HL-60/S4 treated with phorbol 12-myristate 13-acetate at 8.2 ng/mL for 4 days and 3 days (cell line): Measurements from ENCODE around the gene RAB27A.

Source experiments
- in situ Hi-C: fragments of 300-500 bp; cut with MboI; formaldehyde crosslinking; loops from 2 replicates; pipeline ENCODE4 v1.15.0; 2022; ENCODE audit warnings: low sequenced_read_pairs

RAB27A gene

DNA sequence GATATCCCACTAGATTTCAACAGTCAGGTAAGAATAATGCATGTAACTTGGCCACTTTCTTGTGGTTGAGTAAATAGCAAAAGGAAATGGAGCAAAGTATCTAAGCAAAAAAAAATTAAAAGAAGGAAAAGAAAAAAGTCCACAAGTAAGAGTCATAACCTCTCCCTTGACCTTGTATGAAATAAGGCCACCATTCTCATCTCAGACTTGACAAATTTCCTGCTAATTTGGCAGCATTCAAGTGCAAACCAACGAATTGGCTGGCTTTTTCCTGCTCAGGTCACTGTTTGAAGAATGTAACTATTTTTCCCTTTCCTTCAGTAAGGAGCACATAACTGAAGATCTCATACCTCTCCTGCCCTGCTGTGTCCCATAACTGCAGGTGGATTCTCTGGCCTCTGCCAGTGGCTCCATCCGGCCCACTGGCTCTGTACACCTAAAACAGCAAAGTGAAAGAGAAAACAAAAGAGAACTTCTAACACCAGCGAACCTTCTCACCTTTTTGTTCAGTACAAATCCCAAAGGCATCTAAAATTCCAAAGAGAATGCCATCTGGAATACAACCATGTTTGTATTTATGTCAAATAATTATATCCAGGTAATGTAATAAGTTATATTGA, 59.5 kb downstream of the RAB27A start:
- in situ Hi-C loops, result no loop called here

DNA sequence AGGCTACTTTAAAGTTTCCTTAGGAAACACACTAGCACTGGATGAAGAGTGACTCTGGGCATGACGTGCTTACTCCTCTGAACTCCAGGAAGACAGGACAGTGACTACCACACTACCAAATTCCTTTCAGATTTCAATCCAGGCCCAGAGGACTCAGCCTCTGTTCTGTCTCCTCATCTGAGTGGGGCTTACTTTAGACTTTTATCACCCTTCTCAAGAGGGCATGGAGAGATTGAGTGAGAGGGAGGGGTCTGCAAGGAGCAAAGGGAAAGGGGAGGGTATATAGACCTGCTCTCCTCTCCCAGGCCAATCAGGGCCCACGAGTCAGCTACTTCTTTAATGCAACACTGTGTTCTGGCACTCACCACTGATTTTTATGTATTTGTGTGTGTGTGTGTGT, 63.5 kb downstream of the RAB27A start:
- in situ Hi-C loops, result no loop called here

DNA sequence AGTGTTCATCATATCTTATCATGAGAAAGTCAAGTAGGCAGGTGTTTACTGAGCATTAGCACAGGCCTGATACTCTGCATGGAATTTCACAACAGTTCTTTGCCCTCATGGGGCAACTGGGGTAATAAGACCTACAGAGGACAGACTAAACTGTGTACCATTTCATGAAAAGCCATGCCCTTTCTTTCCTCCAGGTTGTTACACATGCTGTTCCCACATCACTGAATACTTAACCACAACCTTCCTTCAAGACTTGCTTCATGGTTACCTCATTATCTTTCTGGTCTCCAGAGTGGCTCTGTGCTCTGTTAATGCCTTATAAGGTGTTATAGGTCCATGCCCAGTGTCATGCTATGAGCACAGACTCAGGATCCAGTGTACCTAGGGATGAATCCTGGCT, 64.7 kb downstream of the RAB27A start:
- in situ Hi-C loops, result loop anchor here (5.0 kb wide), 1 partner anchor 57 kb away; no protein-coding TSS in a partner anchor

DNA sequence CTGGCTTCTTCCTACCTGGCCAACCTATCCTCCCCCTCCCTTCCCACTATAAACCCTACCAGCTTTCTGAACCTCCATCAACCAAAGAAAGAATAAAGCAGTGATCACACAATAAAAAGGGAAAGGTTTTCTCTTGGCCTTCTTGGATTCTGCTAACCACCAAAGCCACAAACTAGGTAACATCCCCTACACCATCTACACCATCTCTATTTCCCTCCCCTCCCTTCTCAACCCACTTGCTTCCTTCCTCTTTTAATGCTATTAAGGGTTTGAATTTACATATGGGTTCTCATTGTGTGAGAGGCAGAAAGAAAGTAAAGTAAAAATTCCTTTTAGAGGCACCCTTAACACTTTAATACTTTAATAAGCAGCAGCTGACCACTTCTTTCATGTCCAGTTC, 67.0 kb downstream of the RAB27A start:
- in situ Hi-C loops, result loop anchor here (5.0 kb wide), 1 partner anchor 60 kb away; no protein-coding TSS in a partner anchor

DNA sequence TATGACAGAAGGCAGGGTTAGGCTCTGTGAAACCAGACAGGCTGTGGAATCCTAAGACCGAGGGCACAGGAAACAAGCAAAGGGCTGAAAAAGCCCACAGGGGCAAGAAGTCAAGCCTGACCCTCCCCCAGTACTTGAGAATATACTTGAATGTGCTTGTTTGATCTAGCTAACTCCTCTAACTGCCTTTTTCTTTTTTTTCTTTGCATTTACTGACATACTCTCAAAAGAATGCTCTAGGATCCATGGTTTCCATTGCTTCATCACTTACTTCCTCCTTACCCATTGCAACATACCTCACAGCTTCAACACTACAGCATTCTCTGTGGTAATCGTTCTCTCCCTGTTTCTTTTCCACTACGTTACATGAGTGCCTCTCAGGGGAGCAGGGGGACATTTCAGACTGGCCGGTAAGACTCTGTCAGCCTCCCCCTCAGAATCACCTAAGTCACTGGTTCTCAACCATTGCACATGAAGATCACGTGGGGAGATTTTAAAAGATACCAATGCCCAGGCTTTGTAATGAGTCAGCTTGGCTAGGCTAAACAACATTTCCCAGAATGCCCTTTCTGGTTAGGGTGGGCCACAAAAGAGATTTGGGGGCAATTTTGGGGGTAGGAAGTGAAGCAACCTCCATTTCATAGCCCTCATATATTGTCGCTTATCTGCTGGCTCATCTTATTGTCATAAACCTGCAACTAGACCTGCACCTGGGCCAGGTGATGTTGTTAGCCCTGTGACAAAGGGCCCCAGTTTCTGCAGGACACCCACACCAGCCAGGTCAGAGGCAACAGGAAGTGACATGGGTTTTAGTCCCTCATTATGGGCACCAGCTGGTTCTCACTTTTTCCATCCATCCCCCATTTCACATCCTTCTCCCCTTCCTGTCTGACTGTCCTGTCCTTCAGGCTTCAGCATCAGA, 68.3 kb downstream of the RAB27A start:
- in situ Hi-C loops, result loop anchor here (5.0 kb wide), 1 partner anchor 61 kb away; no protein-coding TSS in a partner anchor

DNA sequence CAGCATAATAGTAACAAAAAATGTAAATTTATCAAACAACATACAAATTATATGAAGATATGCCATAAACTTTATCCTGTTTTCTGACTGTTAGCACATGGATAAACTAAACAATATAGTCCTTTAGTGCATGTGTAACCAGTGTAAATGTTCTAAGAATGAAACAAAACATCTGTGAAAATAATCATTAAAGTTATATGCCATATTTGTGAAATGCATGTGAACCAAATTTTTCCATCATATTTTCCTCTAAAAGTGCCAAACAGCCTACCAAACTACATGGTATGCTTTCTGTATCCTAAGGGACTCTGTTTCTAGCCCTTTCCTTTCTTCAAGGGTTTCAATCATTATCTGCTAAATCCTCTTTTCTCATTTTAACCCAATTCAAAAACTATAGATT, 69.0 kb downstream of the RAB27A start:
- in situ Hi-C loops, result loop anchor here (5.0 kb wide), 1 partner anchor 62 kb away; no protein-coding TSS in a partner anchor

DNA sequence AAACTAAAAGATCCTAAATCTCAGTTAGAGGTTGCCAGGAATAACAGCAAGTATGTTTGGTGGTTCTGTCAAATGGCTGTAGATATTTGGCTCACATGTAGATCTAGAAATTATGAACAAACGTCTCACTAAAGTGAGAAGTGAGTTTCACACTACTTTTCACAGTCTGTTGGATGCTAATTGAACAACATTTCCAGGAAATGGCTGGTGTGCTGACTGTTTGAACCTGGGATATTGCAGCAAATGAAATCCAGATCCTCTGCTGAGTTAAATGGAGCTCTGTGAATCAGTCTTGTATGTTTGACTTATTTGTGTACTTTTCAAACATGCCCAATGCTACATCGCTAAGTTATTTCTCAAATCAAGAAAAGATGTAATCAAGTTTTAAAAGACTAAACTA, 71.6 kb downstream of the RAB27A start:
- in situ Hi-C loops, result no loop called here

DNA sequence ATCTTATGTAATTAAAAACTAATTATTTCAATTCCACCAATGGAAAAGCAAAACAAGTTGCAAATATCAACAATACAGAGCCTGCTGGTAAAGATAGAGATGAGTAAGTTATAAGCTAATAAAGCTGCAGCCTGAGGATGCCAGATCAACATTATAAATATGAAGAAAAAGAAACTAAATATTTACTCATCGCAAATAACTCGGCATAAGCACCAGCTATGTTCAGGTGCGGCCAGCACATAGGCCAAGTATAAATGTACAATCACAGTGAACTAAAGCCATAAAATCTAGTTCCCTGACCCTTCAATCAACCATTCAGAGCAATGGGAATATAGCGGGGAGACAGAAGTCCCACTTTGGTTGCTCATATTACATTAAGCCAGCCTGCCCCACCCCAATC, 85.1 kb downstream of the RAB27A start:
- in situ Hi-C loops, result no loop called here

DNA sequence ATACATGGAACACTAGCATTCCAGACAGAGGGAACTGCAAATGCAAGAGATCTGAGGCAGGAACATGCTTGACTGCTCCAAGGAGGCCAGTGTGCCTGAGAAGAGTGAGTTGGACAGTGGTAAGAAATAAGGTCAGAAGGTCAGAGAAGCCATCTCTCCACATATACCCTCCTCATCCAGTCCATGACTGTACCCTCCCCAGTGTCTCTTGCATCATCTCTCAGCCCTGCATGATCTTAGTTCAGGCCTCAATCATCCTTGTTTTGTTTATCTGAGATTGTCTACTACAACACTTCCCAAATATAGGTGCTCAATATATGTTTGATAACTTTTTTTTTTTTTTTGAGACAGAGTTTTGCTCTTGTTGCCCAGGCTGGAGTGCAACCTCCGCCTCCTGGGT, 87.4 kb downstream of the RAB27A start:
- in situ Hi-C loops, result no loop called here

DNA sequence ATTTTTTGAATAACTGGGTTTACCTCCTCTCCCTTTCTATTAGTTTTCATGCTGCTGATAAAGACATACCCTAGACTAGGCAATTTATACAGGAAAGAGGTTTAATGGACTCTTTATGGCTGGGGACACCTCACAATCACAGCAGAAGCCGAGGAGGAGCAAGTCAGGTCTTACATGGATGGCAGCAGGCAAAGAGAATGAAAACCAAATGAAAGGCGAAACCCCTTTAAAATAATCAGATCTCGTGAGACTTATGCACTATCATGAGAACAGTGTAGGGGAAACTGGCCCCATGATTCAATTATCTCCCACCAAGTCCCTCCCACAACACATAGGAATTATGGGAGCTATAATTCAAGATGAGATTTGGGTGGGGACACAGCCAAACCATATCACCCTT, 90.9 kb downstream of the RAB27A start:
- in situ Hi-C loops, result no loop called here

DNA sequence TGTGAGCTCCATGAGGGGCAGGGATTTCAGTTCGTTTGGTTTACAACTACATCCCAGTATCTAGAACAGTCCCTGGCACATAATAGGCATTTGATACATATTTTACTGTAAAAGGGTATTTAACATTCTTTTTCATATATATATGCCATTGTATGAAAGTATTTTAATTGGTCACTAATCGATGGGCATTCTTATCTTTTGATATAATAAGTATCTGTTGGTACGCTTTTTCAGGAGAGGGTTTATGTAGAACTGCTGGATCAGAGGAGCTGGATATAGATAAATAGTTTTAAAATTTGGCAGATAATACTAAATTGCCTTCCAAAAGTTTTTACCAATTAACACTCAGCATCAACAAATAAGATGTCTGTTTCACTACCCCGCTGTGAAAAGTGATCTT, 91.9 kb downstream of the RAB27A start:
- in situ Hi-C loops, result no loop called here

DNA sequence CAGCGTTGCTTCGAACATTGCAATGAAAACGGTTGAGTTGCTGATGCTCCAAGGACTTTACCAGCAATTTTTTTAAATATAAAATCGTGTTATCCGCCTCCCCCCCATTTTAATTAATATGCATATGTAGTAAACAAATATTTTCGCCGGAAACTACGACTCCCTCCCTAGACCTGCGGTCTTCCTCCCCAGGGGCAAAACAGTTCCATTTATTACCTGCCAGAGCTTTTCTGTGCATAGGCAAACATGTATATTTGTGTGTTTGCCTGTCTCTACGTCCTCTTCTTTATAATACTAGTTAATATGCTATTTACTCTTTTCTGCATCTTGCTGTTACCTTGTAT, 92.3 kb downstream of the RAB27A start:
- in situ Hi-C loops, result no loop called here

DNA sequence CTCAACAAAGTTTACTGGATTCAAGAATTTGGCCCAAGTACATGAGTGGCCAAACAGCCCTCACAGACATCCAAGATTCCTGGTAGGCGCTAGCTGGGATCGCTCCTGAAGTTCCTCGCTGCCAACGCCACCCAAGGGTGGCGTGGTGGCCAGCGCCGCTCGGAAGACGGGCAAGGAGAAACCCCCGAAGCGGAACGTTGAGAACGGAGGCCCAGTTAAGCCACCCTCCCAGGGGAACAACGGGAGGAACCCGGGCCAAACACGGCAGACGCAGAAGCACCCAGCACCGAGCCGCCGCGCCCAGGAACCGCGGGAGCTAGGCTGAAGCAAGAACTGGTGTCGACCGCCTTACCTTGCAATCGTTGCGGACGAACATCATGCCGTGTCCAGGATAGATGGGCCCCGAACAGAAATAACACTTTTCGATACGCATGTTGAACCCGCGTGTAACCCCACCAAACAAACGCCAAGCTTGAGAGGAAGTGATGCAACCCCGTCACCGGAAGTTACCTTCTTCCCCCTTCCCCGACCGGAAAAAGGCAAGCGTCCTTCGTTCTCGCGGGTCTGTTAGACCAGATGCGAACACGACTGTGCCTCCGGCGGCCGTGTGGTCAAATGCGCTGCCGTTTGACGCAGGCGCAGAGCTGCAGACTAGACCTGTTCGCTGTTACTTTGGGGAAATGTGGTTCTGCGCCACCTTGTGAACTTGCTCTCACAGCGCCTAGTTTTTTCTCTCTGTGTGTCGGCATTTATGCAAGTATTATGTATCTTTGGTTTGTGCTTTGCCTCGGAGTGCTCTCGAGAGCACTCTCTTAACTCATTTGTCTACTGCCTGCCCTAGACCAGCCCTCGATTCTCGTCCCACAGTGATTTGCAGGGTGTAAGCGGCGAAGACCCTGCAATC, 92.9 kb downstream of the RAB27A start, which contains the start of gene RSL24D1:
RSL24D1 (minus strand) TSS at position 484 of the 904 bp plus-strand sequence; CDS start at position 433, 51 bp downstream.
- in situ Hi-C loops, result no loop called here

DNA sequence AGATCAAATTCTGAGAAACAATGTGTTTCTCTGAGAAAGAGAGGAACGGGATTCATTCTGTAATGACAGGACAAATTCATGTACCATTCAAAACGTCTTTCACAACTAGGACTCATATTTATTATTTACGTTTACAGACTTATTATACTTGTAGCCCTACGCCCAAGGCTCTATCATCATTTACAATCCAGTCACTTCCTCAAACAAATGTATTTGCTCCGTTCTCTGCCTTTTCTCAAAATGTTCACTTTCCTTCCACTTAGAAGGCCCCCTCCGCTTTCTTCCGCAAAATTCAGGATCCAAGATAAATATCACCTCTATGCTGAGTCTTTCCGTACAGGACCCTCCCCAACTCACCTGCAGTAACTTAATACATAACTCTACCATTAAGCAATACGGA, 93.6 kb downstream of the RAB27A start:
- in situ Hi-C loops, result no loop called here

DNA sequence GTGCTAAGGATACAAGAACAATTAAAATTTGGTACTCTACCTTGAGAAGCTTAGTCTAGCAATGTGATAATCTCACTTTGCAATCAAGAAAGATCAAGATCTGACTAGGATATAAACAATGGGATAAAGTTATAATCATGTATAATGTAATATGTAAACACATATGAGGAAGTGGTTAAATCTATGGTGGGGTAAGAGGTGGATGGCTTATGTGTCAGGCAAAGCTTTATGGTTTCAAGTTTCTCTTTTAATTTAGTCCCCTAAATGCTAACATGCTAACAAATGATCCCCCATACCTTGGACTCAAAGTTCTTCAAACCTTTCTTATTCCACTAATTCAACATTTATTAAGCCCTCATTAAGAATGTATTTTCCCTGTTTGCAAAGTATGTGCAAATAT, 95.4 kb downstream of the RAB27A start:
- in situ Hi-C loops, result no loop called here

DNA sequence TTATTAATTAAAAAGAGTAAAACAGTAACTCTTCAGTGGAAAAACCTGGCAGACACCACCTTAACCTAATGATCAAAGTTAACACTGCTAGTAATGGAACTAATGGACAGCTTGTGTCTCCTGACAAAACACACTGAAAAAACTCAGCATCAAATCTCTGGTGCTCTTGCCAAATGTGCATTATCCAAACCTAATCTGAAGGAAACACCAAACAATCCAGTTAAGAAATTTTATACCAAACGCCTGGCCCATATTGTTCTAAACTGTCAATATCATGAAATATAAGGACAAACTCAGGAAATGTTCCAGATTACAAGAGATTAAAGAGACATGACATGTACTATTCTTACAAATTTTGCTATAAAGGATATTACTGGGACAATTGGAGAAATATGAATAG, 103.3 kb downstream of the RAB27A start:
- in situ Hi-C loops, result no loop called here

DNA sequence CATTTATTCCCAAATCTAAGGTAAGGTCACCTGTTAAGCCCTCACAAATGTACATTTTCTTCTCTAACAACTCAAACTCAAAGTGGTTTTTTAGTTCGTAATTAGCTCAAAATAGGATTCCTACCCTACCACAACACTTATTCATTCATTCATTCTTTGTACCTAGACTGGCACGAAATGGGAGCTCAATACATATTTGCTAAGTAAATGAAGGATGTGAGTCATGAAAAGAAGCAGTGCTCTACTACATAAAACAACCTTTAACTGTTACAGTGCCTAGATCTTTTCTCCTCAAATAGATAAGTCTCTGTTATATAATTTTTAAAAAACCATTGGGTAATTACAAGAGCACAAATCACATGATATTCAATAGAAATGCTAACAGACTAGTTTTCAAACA, 105.9 kb downstream of the RAB27A start:
- in situ Hi-C loops, result no loop called here

DNA sequence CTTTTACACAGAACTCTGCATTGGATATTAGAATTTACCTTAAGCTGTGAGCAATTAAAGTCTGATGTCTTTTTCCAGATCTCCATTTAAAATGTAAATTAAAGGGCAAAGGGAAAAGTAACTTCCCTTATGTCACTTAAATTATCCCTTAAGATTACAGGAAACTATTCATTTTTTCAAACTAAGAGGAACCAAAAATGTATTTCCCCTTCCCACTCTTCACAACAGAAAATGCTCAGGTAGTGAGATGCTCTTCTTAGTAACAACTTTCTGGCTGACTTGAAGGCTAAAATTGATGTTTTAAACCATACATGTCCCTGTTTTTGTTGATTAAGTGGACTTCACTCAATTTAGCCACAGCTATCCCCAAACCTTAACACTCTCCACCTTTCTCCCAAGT, 110.5 kb downstream of the RAB27A start:
- in situ Hi-C loops, result no loop called here

DNA sequence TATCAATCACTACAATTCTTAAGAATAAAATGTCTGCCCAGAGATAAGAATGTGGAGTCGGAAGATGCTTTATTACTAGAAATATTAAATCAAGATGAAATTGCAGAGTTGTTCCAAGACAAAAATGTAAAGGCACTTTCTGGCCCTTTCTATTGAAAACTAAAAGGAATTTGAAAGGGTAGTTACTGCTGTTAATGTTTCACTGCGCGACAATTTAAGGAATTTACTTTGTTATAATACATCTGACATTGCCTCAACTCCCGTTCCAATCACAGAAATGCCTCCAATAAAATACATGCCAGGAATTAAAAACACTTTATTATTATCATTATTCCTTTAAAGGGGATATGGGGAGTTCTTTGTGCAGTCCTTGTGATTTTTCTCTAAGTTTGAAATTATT, 119.3 kb downstream of the RAB27A start:
- in situ Hi-C loops, result no loop called here

DNA sequence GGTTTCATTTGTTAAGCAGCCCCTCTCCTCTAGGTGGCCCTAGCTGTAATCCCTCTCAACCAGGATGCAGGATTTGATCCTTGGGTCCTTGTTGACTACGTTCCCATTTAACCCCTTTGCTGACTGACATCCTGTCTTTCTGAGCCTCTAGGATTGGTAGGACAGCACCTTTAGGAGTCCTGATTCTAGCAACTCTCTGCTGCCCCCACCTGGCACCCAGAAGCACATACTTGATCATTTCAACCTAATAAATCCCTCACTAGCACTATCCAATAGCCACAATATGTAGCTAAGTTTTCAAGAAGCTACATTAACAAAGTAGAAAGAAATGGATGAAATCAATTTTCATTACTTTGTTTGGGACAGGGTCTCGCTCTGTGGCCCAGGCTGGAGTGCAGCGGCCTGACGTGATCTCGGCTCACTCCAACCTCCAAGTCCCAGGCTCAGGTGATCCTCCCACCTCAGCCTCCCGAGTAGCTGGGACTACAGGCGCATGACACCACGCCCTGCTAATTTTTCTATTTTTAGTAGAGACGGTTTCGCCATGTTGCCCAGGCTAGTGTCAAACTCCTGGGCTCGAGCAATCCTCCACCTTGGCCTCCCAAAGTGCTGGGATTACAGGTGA, 121.2 kb downstream of the RAB27A start:
- in situ Hi-C loops, result no loop called here

DNA sequence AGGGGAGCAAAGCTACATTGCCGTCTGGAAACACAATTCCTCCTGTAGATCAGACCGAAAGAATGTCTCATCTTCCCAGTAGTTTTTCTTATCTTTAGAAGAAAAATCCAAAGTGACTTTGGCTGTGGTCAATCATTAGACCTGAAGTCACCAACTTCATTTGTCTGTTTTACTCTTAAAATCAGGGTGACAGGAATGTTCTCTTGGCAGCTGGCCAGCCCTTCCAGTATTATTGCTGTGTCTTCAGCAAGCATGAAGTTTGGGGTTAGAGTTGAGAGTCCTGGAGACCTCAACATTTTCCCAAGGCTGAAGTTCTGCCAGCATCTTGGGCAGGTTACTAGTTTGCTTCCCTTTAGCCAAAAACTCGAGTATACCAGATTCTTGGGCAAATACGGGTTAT, 125.3 kb downstream of the RAB27A start:
- in situ Hi-C loops, result no loop called here
